GM21526 (cell line): ENCODE results near the gene DAGLB.
"Not testable (repeated sequence)": the region's sequence is repeated elsewhere in the genome, so short reads cannot be mapped to it uniquely, and the experiment has no call there.

Experiments
- ATAC-seq: cut with Tn5 transposase; IDR thresholded peaks from one replicate; pipeline ENCODE4 v1.9.1; 2021; ENCODE audit warnings: moderate library complexity; ENCODE audit not compliant: unreplicated experiment, low FRiP score

DAGLB gene

DNA sequence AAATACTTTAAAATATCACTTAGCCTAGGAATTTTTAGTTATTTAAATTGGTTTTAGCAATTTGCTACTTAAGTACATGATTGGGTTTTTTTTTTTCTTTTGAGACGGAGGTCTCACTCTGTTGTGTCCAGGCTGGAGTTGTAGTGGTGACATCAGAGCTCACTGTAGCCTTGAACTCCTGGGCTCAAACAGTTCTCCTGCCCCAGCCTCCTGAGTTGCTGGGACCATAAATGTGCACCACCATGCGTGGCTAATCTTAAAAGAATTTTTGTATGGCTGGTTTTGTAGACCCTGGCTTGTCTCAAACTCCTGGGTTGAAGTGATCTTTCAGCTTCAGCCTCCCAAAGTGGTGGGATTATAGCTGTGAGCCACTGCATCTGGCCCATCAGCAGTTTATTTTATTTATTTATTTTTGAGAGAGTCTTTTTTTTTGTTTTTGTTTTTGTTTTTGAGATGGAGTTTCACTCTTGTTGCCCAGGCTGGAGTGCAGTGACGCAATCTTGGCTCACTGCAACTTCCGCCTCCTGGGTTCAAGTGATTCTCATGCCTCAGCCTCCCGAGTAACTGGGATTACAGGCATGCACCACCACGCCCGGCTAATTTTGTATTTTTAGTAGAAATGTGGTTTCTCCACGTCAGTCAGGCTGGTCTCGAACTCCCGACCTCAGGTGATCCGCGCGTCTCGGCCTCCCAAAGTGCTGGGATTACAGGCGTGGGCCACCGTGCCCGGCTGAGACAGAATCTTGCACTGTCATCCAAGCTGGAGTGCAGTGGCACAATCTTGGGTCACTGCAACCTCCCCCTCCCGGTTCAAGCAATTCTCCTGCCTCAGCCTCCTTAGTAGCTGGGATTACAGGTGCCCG, 47.3 kb downstream of the DAGLB start:
- not testable (repeated sequence) for ATAC-seq

DNA sequence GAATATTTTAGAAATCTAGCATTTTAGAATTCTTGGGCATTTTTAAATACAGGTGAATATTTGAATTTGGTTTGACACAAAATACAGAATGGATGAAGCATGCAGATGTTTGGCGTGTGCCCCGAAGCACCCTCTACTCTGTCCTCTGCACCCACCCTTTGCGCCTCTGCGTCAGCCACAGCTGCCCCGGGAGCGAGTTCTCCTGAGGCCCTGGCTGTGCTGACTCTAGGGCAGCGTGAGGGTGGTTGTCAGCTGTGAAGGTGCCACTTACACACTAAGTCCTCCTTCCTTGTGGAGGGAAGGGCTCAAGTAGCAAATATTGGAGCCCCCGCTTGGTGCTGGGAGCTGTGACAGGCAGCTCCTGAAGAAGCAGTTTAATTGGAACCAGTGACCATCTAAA, 48.4 kb downstream of the DAGLB start:
- ATAC-seq, result no peak

DNA sequence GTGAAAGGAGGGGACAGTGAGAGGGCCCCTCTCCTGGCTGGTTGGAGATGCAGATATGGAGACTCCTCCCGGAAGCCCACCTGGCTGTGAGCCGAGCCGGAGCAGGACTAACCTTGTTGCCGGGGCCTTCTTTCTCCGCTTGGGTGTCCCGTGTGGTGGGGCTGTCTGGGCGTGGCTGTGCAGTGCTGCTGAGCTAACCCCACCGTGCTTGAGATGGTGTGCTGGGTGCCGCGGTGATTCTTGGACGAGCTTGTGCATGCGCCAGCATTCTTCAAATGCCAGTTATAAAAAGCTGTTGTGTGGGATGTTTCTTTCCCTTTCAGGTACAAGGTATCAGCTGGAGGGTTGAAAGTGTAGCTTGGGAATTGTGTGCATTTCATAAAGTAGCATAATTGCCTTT, 48.8 kb downstream of the DAGLB start:
- ATAC-seq, result no peak

DNA sequence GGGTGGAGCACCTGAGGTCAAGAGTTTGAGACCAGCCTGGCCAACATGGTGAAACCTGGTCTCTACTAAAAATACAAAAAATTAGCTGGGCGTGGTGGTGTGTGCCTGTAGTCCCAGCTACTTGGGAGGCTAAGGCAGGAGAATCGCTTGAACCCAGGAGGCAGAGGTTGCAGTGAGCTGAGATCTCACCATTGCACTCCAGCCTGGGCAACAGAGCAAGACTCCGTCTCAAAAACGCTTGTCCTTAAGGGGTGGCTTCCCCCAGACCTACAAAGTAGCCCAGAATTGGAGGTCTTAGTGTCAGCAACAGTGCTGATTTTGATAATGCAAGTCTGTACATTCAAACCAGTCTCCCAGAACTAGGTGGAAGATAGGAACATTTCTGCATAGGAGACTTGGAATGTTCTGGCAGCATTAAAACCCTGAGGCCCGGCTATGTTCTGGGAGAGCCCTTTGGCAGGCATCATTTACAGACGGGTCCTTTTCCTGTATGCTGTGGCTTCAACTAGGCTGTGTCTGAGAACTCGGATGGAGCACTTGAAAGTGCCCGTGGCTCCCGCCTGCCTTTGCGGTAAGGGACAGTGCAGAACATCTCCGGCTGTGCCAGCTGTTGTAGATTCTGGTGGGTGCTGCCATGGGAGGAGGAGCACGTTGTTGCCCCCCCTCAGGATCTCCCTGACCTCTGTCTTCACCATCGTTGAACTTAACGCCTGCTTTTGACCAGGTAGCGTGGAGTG, 49.8 kb downstream of the DAGLB start:
- not testable (repeated sequence) for ATAC-seq

DNA sequence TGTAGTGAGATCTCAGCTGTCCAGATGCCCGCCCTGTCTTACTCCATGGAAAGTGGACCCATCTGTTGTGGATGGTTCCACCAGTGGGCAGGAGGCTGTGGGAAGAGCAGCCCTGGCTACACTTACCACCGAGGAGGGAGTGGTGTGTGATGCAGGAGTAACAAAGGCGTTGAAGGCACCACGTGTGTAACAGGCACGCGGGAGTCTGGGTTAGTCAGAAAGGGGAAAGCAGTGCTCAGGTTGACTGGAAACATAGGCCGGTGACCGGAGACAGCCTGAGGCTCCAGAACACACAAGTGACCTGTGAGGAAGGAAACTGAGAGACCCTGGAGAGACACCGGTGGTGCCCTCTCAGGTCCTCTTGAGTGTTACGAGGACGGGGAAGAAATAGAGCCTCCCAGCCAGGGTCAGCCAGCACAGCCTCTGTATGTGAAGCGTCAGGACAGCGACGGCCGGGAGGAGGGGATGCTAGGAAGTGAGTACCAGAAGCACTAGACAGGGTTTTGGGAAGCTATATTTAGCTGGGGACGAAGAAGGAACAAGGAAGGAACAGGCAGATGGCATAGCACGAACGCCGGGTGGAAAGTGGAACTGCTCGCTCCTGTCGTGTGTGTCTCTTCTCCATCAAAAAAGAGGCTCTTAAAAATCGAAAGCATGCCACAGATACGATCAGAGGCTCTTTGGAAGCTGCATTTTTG, 51.7 kb downstream of the DAGLB start:
- no peak for ATAC-seq

DNA sequence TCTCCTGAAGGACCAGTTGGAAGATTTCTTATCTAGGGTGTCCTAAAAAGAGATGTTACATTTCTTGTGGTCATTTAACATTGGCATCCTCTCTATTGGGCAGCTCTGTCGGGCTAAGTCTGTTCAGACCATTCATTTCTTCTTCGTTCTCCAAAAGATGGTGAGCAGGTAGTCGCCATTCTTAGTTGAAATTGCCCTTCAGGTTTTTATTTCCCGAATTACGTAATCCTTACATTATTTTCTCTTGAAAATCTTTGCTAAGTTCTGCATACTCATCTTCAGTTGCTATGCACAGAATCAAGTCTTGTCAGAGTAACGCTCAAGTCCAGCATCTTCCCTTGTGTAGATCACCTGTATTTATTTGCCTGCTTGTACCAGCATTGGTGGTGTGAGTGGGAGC, 53.6 kb downstream of the DAGLB start:
- ATAC-seq, result no peak

DNA sequence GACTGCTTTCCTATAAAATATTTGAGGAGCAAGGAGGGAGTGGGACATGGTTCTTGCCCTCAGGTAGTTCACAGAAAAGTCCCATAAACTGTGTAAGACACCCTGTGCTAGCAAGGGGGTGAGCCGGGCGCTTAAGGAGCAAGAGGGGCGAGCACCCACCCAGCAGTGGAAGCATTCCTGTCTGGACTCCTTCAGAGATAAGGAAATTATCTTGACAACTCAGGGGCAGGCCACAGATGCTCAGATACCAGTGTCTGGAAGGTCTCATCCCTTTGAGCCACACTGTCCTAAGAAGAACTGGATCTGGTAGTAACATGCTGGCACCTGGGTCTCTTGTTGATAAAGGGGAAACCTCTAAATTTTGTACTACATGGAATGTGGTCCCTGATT, 54.1 kb downstream of the DAGLB start:
- ATAC-seq, result no peak

DNA sequence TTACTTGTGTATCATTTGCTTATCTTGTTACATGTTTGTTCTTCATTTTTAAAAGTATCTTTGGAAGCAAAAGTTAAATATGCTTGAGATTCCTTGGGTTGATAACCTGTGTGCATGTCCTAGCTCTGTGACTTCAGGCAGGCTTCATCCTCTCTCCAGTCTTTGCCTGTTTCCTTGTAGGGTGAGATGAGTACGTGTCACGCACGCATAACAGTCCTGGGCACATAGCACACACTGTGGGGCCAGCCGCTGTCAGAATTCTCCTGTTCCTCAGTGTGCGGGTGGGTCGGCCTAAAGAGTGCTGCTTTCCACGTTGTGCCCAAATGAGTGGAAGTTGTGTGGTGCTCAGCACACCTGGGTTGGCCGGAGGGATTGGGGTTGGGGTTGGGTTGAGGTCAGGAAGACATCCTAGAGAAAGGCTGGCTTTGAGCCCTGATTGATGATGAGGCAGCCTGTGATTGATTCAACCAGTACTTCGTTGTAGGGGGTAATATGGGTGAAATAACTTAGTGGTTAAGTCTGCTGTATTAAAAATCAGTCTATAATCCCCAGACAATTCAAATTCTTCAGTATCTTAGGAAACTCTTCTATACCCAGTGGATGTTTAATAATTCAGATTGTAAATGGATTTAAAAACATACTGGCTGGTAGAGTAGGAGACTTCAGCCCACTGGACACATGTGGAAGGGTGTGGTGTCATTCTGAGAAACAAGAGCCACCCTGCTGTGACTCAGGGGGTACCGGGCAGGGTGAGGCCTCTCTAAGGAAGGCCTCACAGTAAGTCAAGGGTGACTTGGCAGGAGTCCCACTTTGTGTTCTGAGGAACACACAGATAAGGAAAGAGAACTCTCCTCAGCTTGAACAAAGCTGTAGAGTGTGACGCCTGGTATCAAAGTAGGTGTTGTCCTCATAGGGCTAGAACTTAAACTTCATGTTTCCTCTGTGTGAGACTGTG, 54.8 kb downstream of the DAGLB start:
- no peak for ATAC-seq

DNA sequence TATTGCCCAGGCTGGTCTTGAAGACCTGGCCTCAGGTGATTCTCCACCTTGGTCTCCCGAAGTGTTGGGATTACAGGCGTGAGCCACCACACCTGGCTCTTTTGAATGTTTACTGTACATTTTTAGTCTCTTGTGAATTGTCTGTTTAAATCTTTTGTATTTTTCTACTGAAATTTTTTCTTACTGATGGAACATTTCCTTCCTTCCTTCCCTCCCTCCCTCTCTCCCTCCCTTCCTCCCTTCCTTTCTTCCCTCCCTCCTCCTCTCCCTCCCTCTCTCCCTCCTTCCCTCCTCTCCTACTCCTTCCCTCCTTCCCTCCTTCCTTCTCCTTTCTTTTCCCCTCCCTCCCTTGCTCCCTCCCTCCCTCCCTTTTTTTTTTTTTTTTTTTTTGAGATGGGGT, 58.0 kb downstream of the DAGLB start:
- no peak for ATAC-seq

DNA sequence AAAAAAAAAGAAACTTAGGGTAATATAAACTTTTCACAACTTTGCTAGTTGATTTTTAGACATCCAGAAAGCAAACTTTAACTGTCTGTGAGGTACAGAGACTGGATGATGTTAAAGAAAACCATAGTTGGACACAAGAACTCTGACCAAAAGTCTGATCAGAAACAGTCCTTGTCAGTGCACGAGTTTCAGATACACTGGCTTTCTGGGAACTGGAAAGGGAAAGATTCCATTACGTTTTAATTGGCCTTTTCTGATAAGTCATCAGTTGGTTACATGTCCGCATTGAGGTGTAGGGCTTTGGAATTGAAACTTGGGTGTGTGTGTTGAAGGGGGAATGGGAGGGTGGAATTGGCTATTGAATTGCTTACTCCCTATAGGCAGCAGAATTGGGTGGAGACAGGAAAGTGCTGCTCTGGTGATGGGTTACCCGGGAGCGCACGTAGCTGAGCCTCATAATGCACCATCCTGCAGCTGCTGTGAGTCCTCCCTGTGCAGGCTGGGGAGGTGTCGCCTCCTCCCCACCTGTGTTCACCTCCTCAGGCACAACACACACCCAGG, 59.9 kb downstream of the DAGLB start:
- no peak for ATAC-seq

DNA sequence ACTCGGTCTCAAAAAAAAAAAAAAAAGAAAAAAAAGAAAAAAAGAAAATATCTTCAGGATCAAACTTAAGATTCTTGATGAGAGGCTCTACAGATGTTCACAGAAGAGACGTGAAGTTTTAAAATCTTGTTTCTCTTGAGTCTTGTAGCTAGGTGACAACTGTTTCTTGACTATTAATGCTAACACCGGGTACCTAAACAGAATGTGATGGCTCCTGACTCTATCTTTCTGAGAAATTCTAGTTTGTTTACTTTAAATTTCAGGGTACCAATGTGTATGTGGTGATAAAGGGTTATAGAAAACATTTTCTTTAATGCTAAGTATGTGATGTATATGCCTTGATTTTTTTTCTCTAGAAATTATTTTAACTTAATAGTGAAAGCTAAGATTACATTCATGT, 61.0 kb downstream of the DAGLB start:
- ATAC-seq, result no peak

DNA sequence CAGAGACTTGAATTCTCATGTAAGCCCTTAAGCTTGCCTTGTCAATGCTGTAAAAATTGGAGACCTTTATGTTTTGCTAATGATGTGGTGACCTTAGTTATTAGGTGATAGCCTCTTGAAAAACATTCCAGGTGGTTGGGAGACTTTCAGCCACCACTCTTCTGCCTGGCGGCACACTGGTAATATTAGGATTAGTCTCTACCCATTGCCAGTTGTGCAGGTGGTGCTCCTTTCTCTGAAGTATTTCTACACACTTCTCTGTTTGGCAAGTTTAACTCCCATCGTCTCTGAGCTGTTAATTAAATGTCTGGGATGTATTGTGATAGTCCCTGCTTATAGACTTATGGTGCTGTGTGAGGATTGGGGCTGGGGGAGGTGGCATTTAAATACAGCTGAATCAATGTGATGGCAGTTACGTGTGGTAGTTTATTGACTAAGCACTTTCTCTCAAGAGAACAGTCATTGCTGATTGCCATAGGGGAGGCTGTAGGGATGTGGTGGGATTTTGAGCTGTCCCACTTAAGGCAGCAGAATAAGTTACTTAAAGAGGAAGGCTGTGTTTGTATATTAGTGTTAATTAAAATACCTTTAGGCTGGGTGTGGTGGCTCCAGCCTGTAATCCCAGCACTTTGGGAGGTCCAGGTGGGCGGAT, 61.7 kb downstream of the DAGLB start:
- no peak for ATAC-seq

DNA sequence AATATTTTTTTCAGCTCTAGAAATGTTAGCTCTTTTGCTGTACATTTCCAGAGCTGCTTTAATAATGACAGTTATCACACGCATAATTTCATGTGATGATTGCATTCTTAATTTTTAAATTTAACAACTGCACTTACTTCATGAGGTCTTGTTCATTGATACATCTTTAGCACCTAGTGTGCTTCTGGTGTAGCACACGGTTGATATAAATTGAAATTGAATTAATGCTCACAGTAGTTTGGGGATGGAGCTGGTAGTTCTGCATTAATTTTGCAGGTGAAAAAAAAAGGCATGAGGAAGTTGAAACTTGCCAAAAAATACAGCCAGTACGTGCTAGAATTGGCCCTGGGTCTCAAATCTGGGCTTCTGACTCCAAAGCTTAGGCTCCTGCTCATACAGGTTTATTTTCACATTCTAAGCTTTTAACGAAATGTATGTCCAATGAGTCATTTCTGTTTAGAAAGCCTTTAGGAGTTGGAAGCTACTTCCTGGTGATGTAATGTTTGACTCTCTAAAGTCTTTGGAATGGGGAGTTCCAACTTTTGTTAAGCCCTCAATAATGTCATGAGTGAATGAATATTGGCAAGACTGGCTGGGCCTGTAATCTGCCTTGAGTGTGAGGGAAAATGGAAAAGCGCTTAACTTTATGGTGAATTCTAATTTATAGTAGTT, 62.5 kb downstream of the DAGLB start:
- no peak for ATAC-seq

DNA sequence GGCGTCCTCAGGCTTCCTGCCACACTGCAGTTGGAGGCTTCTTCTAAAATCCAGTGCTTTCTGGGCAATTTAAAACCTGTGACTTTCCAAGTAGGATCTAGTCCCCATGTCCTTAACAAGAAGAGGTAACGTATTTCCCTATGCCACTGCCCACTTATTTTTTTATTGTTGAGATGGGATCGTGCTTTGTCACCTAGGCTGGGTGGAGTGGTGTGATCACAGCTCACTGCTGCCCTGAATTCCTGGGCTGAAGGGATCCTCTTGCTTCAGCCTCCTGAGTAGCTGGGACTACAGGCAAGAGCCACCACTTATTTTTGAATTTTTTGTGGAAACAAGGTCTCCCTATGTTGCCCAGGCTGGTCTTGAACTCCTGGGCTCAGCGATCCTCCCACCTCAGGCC, 63.4 kb downstream of the DAGLB start:
- no peak for ATAC-seq

DNA sequence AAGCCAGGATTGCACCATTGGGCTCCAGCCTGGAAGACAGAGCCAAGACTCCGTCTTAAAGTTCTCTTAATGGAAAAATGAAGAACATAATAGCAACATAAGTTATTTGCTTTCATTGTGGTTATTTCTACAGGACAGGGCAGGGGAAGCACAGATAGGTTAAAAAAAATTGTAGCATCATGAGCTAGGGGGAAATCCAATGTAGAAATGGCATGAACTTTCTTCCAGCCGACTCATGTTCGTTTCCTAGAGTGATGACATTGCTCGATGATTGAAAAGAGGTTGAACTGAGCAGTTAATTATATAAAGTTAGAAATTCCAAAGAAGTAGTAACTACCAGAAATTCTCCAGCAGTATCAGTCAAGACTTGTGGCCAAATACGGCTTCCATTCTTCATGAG, 64.9 kb downstream of the DAGLB start:
- no peak for ATAC-seq

DNA sequence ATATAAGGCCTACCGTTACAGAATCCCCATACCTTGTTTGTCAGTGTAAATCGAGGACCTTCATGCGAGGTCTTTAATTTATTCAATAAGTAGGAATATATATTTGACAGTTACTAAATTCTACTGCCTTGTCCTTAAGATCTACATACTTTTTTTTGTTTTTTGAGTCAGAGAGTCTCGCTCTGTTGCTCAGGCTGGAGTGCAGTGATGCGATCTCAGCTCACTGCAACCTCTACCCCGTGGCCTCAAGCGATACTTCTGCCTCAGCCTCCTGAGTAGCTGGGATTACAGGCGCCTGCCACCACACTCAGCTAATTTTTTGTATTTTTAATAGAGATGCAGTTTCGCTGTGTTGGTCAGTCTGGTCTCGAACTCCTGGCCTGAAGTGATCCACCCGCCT, 65.9 kb downstream of the DAGLB start:
- not testable (repeated sequence) for ATAC-seq

DNA sequence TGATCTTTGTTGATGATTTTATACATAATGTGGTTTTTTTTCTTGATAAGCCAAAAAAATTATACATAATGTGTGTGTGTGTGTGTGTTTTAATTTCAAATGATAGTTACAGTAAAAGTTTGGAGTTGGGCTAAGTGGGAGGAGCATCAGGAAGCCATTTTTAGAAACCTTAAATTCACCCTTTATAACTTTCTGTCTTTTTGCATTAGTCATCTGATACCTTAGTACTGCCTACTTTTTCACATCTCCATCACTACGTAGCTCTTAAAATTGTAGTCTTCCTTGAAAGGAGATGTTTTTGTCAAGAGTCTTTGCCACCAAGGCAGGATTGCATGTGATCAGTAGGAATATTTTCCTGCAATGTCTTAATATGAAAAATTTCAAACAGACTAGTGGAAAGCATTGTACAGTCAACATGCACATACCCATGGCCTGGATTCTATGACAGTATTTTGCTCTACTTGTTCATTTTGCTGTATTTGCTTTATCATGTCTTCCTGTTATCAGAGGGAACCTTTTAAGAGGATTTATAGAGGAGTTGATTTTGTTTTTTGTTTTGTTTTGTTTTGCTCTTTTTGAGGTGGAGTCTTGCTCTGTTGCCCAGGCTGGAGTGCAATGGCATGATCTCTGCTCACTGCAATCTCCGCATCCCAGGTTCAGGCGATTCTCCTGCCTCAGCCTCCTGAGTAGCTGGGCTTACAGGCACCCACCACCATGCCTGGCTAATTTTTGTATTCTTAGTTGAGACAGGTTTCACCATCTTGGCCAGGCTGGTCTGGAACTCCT, 67.3 kb downstream of the DAGLB start:
- ATAC-seq, result no peak

DNA sequence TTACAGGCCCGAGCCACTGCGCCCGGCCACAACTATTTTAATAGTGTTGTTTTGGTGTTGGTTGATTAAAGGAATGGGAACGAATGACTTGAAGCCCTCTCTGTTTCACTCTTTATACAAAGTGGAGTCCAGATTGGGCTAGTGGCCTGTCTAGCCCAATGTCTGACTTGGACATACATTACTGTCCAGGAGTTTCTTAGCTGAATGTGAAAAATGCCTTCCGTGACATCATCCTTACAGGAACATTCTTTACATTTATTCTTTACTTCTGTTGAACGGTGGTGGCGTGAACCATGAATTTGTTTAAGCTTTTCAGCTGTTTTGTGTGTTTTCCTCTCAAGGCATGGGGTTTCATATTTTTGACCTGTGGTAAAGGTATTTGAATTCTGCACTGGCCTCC, 67.9 kb downstream of the DAGLB start:
- no peak for ATAC-seq
